Breast epithelium (tissue), 3 donors: ENCODE measurements around the gene WNT8B.

Experiments used
- POLR2A ChIP-seq: fragments of 450-650 bp; IDR thresholded peaks from one replicate; pipeline ENCODE4 v1.6.1; 2016; ENCODE audit warnings: antibody characterized with exemption, mild to moderate bottlenecking, moderate library complexity
- POLR2AphosphoS5 ChIP-seq, 3 donors: sonication (generic); formaldehyde crosslinking; IDR thresholded peaks; one replicate each; pipeline ENCODE4 v1.6.1; 2017; ENCODE audit warnings: antibody characterized with exemption in 3 of 3
- TF ChIP-seq, protein P1 (sequence below), 3 donors: fragments of 450-650 bp; IDR thresholded peaks; one replicate each; pipeline ENCODE4 v1.5.1; 2016 to 2017; ENCODE audit warnings: antibody characterized with exemption in 3 of 3, mild to moderate bottlenecking in 3 of 3, moderate library complexity in 3 of 3

- TF ChIP-seq POLR2AphosphoS5 (IDR thresholded peaks at IDR 0.05) (no peak), POLR2A (no peak)
- TF ChIP-seq, protein P1, sequence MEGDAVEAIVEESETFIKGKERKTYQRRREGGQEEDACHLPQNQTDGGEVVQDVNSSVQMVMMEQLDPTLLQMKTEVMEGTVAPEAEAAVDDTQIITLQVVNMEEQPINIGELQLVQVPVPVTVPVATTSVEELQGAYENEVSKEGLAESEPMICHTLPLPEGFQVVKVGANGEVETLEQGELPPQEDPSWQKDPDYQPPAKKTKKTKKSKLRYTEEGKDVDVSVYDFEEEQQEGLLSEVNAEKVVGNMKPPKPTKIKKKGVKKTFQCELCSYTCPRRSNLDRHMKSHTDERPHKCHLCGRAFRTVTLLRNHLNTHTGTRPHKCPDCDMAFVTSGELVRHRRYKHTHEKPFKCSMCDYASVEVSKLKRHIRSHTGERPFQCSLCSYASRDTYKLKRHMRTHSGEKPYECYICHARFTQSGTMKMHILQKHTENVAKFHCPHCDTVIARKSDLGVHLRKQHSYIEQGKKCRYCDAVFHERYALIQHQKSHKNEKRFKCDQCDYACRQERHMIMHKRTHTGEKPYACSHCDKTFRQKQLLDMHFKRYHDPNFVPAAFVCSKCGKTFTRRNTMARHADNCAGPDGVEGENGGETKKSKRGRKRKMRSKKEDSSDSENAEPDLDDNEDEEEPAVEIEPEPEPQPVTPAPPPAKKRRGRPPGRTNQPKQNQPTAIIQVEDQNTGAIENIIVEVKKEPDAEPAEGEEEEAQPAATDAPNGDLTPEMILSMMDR (IDR thresholded peaks at IDR 0.05), result no peak
Observed at GRCh38 chr10:100438674-100439315, 24.0 kb upstream of the WNT8B start.
